Ishikawa (cell line): ENCODE measurements around the gene PARD3.

Experiments
- CEBPB ChIP-seq: IDR thresholded peaks from 2 replicates; pipeline ENCODE4 v1.6.1; 2012
- CREB1 ChIP-seq: IDR thresholded peaks from 2 replicates; pipeline ENCODE4 v1.6.1; 2012; ENCODE audit warnings: low read depth
- EGR1 ChIP-seq: IDR thresholded peaks from 2 replicates; pipeline ENCODE4 v1.6.1; 2012
- EP300 ChIP-seq: IDR thresholded peaks from 2 replicates; pipeline ENCODE4 v1.6.1; 2012; ENCODE audit warnings: borderline replicate concordance
- FOXM1 ChIP-seq: IDR thresholded peaks from 2 replicates; pipeline ENCODE4 v1.6.1; 2012; ENCODE audit warnings: low read depth, borderline replicate concordance
- NFIC ChIP-seq: IDR thresholded peaks from 2 replicates; pipeline ENCODE4 v1.6.1; 2012
- RAD21 ChIP-seq: IDR thresholded peaks from 2 replicates; pipeline ENCODE4 v1.6.1; 2012; ENCODE audit warnings: low read depth
- REST ChIP-seq: IDR thresholded peaks from 2 replicates; pipeline ENCODE4 v1.6.1; 2012; ENCODE audit warnings: low read depth, mild to moderate bottlenecking
- TAF1 ChIP-seq: IDR thresholded peaks from 2 replicates; pipeline ENCODE4 v1.6.1; 2012; ENCODE audit warnings: low read depth, mild to moderate bottlenecking
- TCF12 ChIP-seq: IDR thresholded peaks from 2 replicates; pipeline ENCODE4 v1.6.1; 2012; ENCODE audit warnings: low read depth
- TEAD4 ChIP-seq: IDR thresholded peaks from 2 replicates; pipeline ENCODE4 v1.6.1; 2012
- YY1 ChIP-seq: IDR thresholded peaks from 2 replicates; pipeline ENCODE4 v1.6.1; 2012; ENCODE audit warnings: low read depth
- ZBTB7A ChIP-seq: IDR thresholded peaks from 2 replicates; pipeline ENCODE4 v1.6.1; 2012; ENCODE audit warnings: low read depth
- TF ChIP-seq, protein P1 (sequence below): IDR thresholded peaks from 2 replicates; pipeline ENCODE4 v1.6.1; 2012
- TF ChIP-seq, protein P2 (sequence below): IDR thresholded peaks from 2 replicates; pipeline ENCODE4 v1.6.1; 2012

PARD3 gene

GRCh38 chr10:34599026-34599795 lies 215.9 kb downstream of the PARD3 start:
- TF ChIP-seq TAF1 (no peak), FOXM1 (no peak), CREB1 (no peak), TEAD4 (no peak), RAD21 (no peak), REST (no peak), TCF12 (no peak), YY1 (no peak), EGR1 (no peak), CEBPB (no peak), NFIC (no peak), ZBTB7A (no peak)
- TF ChIP-seq, protein P1, sequence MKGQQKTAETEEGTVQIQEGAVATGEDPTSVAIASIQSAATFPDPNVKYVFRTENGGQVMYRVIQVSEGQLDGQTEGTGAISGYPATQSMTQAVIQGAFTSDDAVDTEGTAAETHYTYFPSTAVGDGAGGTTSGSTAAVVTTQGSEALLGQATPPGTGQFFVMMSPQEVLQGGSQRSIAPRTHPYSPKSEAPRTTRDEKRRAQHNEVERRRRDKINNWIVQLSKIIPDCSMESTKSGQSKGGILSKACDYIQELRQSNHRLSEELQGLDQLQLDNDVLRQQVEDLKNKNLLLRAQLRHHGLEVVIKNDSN = no peak
- TF ChIP-seq, protein P2, sequence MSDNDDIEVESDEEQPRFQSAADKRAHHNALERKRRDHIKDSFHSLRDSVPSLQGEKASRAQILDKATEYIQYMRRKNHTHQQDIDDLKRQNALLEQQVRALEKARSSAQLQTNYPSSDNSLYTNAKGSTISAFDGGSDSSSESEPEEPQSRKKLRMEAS = no peak

GRCh38 chr10:34596351-34596750 lies 218.7 kb downstream of the PARD3 start:
- TF ChIP-seq YY1 (no peak), CEBPB (no peak), EGR1 (no peak), RAD21 (no peak), CREB1 (no peak), EP300 (no peak), TCF12 (no peak), FOXM1 (no peak), TAF1 (no peak), ZBTB7A (no peak), REST (no peak), TEAD4 (no peak), NFIC (no peak)
- TF ChIP-seq, protein P1 = no peak

DNA sequence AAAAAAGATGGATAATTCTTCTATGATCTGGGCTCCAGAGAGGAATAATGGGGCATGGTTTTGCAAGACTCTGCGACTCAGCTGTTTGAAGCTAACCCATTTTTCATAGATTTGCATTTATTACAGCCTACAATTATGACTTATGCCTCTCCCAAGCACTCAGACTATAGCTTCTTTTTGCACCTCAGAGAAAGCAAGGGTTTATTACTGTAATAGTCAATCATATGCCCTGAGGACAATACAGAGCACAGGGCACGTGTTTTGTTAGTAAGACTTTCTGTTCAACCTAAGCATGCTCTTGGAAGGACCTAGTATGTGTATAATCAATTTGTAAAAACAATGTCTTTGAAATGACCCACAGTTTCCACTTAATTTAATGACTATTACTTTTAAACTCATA lies 221.2 kb downstream of the PARD3 start:
- TF ChIP-seq EGR1 (no peak), NFIC (no peak), TCF12 (no peak), REST (no peak), RAD21 (no peak), ZBTB7A (no peak), CEBPB (no peak), EP300 (no peak), FOXM1 (no peak), CREB1 (no peak), TAF1 (no peak), YY1 (no peak), TEAD4 (no peak)
- TF ChIP-seq, protein P2 = no peak
- TF ChIP-seq, protein P1 = no peak

- no peak for TF ChIP-seq CREB1
- TF ChIP-seq TAF1 = no peak
- no peak for TF ChIP-seq RAD21
- TF ChIP-seq NFIC = no peak
- TF ChIP-seq, protein P1 = no peak
- no peak for TF ChIP-seq FOXM1
- TF ChIP-seq, protein P2 = no peak
- TF ChIP-seq TCF12 = no peak
- TF ChIP-seq YY1 = no peak
- TF ChIP-seq EP300 = no peak
- no peak for TF ChIP-seq EGR1
- no peak for TF ChIP-seq REST
- TF ChIP-seq ZBTB7A = no peak
Observed at GRCh38 chr10:34593374-34593890, 221.7 kb downstream of the PARD3 start.
